AG08395 (cell line): Measurements from ENCODE around the gene KRTAP2-4.
"Not testable (repeated sequence)": the region's sequence is repeated elsewhere in the genome, so short reads cannot be mapped to it uniquely, and the experiment has no call there.

Experiments
- DNase-seq: peaks from one replicate; pipeline ENCODE4 v3.0.0; 2012; ENCODE audit warnings: mixed read lengths, low spot score

The KRTAP2-4 gene

GRCh38 chr17:41065829-41066624, at the start of gene KRTAP2-4:
TSS of gene KRTAP2-4 (minus strand) at chr17:41065879. CDS start at chr17:41065845, 34 bp downstream.
- DNase-seq: peak; percentile 74

- no peak for DNase-seq
These were observed 45.6 kb upstream of the KRTAP2-4 start for GRCh38 chr17:41111151-41111885.

DNA sequence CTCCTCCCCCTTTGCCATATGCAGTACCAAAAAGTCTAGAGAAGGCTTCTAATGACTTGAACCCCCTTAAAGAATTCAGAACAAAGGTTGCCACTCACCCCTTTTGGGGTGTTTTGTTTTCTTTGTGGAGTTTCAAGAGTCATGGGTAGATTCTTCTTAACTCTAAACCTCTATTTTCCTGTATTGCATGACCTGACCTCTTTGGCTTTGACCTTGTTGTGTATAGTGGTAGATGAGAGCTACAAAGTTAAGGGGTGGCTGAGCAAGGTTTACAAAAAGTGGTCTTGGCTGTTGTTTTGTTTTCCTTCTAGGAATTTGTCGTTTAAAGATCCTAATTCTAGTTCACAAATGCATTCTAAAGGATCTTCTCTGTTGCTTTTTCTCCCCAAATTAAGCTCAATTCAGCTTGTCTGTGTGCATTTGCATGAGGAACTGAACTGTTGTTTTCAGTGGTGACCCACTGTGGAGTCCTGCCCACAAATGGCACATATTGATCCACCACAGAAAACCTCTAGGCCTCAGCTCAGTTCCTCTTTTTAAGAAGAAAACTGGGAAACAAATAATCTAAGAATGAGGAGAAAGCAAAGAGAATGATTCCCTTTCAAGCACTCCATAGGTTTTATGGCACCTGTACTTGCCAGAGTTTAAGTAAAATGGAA, 43.2 kb upstream of the KRTAP2-4 start:
- not testable (repeated sequence) for DNase-seq

- no peak for DNase-seq
These were observed 42.3 kb upstream of the KRTAP2-4 start for GRCh38 chr17:41107941-41108450.

DNA sequence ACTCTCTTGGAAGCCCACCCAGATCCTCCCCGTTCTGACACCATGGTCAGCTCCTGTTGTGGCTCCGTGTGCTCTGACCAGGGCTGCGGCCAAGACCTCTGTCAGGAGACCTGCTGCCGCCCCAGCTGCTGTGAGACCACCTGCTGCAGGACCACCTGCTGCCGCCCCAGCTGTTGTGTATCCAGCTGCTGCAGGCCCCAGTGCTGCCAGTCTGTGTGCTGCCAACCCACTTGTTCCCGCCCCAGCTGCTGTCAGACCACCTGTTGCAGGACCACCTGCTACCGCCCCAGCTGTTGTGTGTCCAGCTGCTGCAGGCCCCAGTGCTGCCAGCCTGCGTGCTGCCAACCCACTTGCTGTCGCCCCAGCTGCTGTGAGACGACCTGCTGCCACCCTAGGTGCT, 39.7 kb upstream of the KRTAP2-4 start, which contains the start of gene KRTAP4-9:
Gene KRTAP4-9 (plus strand): TSS at position 43 of the 400 bp plus-strand sequence. CDS start 0 bp downstream, at position 43.
- not testable (repeated sequence) for DNase-seq

GRCh38 chr17:41104386-41105038, 38.8 kb upstream of the KRTAP2-4 start:
- DNase-seq: not testable (repeated sequence)

- DNase-seq: no peak
These were observed 38.2 kb upstream of the KRTAP2-4 start for GRCh38 chr17:41103896-41104295.

DNA sequence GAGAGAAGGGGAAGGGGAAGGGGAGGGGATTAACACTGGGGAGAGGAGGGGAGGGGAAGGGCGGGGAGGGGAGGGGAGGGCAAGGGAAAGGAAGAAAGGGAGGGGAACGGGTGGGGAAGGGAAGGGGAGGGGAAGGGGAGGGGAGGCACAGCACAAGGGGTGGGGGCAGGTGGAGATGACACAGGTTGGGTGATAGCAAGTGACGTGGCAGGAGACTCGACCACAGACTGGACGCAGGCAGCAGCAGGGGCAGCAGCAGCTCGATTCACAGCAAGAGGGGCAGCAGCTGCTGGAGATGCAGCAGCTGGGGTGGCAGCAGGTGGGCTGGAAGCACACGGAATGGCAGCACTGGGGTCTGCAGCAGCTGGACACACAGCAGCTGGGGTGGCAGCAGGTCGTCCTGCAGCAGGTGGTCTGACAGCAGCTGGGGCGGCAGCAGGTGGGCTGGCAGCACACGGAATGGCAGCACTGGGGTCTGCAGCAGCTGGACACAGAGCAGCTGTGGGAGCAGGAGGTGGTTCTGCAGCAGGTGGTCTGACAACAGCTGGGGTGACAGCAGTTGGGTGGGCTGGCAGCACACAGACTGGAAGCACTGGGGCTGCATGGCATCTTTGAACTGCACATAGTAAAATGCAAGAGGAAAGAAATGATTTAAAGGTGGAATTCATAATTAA, 36.0 kb upstream of the KRTAP2-4 start, which contains the start of gene KRTAP4-16:
Gene KRTAP4-16 (minus strand): TSS at position 624 of the 674 bp plus-strand sequence. CDS start 0 bp downstream, at position 624.
- no peak for DNase-seq

DNA sequence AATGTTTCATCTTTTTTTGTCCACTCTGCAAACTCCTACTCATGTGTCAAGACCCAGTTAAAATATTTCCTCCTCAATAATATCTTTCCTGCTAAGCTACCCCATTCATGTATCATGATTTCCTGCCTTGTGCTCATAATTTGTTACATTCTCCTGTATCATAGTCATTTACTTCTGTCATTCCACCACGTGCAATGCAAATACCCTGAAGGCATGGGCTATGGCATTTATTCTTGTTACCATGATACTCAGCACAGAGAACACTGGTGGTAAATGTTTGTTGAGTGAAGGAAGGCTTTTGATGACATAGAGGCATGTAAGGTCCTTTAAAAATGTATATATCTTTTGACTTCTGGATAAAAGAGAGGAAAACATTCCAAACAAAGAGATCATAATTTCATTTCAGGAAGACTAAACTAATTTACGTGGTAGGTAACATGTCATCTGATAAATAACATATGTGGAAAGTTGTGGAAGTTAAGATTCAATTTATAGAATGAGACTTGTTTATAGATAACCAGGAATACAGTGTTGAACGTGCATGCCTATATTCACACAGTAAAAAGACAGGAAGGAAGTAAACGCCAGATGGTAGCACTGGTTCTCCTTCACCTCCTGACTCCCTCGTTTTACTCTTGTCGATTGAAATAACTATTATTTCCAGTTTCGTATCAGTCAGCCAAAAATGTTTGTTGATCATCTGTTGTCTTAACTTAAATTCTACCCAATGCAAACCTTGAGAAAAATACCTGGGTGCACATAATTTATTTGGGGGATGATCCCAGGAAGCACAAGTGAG, 34.2 kb upstream of the KRTAP2-4 start:
- DNase-seq: not testable (repeated sequence)

- peak; percentile 7 for DNase-seq
These were observed 32.8 kb upstream of the KRTAP2-4 start for GRCh38 chr17:41098481-41098880.

DNA sequence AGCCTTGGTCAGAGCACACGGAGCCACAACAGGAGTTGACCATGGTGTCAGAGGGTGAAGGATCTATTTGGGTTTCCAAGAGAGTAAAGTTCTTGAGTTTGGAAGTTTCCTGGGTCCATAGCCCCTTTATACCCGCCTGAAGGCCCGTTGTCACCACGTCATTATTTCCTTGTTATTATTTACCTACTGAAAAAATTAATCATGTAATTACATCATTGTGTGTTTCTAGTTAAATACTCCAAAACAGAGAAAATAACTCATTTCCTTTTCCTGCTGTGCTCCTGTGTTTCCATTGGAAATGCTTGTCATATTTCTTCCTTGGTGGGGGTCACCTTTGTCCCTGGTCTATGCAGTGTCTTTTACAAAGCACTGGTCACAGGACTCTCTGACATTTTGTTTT, 32.4 kb upstream of the KRTAP2-4 start, which contains the start of gene KRTAP4-8:
Gene KRTAP4-8 (minus strand): TSS at position 101 of the 400 bp plus-strand sequence. CDS start 58 bp downstream, at position 43.
- no peak for DNase-seq

DNA sequence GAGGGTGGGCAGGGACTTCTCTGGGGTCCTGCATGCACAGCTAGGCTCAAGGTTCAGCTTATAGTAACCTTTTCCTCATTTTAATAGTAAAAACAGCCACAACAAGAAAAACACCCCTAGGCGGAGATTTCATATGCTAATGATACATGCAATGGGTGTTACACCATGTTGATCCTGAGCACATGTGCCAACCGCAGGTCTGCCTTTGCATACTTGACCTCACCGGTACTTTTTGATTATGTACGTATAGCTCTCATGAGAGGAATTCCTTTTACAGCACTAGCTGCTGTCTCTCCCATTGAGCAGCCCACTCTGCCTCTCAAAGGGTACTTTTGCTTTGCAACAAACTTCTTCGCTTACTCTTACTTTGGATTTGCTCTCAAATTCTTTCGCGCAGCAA, 30.4 kb upstream of the KRTAP2-4 start:
- DNase-seq: no peak

GRCh38 chr17:41088760-41089352, 23.2 kb upstream of the KRTAP2-4 start:
- DNase-seq: not testable (repeated sequence)

DNA sequence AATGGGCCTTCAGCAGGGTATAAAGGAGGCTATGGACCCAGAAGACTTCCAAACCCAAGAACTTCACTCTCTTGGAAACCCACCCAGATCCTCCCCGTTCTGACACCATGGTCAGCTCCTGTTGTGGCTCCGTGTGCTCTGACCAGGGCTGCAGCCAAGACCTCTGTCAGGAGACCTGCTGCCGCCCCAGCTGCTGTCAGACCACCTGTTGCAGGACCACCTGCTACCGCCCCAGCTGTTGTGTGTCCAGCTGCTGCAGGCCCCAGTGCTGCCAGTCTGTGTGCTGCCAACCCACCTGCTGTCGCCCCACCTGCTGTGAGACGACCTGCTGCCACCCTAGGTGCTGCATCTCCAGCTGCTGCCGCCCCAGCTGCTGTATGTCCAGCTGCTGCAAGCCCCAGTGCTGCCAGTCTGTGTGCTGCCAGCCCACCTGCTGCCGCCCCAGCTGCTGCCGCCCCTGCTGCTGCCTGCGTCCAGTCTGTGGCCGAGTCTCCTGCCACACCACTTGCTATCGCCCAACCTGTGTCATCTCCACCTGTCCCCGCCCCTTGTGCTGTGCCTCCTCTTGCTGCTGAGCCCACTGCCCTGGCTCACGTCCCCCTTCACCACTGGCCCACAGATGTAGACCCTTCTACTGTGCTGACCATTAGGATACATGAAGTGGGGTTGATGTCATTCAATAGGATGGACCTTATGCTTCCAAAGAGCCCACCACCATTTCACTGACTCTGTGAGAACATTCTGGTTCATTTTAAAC, 18.6 kb upstream of the KRTAP2-4 start, which contains the start of gene KRTAP4-7:
Gene KRTAP4-7 (plus strand): TSS at position 51 of the 757 bp plus-strand sequence. CDS start 57 bp downstream, at position 108.
- DNase-seq: not testable (repeated sequence)

DNA sequence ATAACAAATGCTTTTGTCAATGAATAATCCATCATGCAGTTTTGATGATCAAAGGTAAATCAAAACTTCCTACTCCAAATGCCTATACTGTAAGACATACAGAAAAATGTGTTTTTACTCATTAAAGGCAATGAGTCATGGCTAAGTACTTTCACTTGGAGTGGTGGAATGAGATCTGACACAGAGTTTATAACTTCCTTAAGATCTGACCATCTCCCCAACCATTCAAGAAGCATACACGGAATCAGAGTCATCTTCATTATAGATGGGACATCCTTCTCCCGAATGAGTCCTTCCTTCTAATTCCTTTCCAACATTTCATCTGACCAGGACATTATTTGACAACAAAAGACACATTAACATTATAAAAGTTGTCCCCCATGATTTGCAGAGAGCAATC, 17.7 kb upstream of the KRTAP2-4 start:
- not testable (repeated sequence) for DNase-seq

GRCh38 chr17:41082626-41083025, 16.9 kb upstream of the KRTAP2-4 start:
- DNase-seq: no peak

GRCh38 chr17:41076788-41077187, 11.1 kb upstream of the KRTAP2-4 start:
- DNase-seq: no peak

DNA sequence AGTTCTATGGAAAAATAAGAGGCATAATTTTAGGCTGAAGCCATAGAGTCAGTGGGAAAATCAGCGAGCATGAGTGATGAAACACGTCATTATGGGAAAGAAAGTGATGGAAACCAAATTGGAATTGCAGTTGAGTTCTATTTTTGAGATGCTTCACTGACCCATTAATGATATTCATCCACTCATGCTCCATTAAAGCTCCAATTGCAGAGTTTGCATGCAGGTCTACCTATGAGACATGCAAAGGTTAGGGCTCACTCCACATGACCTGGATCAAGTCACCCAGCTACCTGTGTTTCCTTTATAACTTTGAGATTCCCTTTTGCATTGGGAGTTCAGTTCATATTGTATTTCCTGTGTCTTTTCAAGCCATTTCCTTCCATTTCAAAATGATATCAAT, 8.0 kb upstream of the KRTAP2-4 start:
- DNase-seq: no peak
